Stimulated activated CD8-positive, alpha-beta memory T cell treated with anti-CD3 and anti-CD28 coated beads, Interleukin-2, amount 100 ng/mL, for 48 hours (primary cell): ENCODE data around the gene LMCD1.

ENCODE experiments used
- DNase-seq, 2 donors: peaks; one replicate each; pipeline ENCODE4 v3.0.0-alpha.2; 2020; ENCODE audit warnings: low read depth in 2 of 2

The LMCD1 gene

GRCh38 chr3:8584661-8585060 lies 83.0 kb downstream of the LMCD1 start:
- no peak for DNase-seq

DNA sequence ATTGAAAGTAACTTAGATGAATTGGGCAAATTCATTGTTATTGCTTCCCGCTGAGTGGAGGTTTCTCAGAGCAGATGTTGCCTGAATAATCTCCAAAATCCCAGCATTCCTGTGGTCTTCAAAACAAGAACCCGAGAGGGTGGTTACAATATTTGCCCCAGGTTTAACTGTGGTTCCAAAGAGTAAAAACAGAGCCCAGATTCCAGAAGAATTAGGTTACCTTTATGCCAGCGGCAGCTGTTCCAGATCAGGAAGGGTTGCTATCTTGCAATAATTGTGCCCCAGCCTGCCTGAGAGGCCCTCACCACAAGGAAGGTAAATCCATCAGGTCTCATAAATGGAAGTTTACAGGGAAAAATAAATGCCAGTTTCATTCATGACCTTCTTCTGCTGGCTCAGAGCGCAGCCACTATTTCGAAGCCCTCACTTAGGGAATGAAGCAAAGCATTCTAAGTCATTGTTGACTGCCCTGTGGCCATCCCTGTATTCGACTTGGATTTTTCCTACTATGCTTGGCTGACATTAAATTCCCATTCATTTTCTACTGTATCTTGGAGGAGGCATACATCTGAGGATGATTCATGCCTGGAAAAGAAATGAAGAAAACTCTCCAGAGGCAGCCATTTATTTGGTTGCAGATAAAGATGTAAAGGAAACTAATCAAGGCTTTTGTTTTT lies 88.4 kb downstream of the LMCD1 start:
- no peak for DNase-seq

DNA sequence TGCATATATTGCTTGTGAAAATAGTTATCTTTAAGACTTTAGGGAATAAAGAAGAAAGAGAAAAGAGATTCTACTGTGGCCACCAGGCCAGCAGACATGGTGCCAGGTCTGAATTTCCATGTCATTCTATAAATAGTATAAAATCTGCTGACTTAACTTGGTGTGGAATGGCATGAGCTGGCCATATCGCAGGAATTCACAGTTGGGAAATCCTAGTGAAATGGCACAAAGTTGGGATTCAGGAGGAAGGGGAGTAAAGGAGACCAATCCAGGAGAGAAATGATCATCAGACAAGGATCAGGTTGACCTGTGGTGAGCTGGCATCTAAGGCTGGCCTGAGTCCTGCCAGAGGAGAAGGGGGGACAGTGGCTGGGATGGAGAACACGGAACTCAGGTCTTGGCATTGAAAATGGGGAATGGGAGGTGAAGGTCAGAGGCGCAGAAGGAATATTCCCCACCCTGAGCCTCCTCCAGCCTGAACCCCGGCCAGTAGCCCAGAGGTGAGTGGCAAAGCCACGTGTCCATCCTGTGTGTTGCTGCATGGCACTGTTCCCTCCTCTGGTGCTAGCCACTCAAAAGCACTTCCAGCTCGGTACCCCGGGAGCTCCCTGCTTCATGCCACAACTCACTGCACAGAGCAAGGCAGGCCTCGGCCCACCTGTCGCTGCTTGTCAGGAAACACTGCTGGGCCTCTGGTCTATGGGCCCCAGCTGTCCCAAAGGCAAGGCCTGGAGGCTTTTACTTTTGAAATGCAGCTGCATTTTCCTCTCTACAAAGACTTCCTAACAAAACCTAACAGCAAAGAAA lies 91.6 kb downstream of the LMCD1 start:
- no peak for DNase-seq

- DNase-seq, result no peak
These were observed 93.6 kb downstream of the LMCD1 start for GRCh38 chr3:8595252-8595651.

DNA sequence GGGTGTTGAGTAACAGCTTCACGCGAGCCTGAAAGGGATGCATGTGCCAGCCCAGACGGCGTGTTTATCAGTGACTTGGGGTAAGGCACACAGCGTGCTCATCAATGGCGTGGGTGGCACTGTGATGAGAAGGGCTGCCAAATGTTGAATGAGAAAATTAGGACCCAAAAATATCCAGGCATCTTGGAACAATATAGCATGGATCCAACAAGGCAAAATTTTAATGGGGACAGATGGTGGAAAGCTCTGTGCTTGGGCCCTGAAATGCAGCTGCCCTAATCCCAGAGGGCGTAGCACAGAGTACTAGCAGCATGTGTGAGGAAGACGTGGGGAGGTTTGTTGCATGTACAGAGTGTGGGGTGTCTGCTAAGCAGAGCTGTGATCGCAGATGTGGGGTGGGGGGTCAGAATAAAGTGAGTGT lies 94.1 kb downstream of the LMCD1 start:
- DNase-seq, result no peak

DNA sequence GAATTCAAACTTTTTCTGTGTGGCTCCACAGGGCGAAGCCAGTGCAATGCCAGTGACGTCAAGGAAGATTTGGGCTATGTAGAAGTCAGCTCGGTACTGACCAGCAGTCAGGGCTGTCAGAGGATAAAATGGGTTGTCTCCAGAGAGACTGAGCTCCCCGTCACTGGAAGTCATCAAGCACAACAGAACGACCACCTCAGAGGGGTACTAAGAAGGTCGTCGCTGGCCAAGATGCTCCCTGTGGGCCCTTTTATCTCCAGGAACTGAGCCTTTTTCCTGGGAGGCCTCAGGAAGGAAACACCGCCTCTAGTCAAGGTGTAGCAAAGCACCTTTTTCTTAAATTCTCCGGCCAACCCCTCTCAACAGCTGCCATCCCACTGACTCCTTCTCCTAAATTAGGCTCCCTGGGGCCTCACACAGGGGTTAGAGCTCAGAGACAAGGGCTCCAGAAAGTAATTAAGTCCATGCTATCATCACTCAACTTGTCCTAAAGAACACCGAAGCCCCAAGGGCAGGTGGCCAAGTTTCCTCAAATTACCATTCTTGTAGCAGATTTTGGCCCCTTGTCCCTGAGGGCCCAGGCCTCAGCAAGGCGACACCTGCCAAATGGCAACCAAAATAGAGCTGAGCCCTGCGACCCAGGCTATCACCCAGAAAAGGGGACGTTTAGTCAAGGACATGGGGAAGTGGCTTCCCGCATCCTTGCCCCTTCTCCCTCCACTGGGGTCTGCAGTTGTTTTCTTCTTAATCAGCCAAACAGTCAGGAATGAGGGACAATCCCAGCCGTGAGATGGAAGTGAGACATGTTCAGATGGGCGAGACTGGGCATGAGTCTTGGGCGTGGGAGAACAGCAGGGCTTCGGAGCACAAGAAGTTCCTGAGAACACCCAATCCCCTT lies 94.9 kb downstream of the LMCD1 start:
- no peak for DNase-seq

DNA sequence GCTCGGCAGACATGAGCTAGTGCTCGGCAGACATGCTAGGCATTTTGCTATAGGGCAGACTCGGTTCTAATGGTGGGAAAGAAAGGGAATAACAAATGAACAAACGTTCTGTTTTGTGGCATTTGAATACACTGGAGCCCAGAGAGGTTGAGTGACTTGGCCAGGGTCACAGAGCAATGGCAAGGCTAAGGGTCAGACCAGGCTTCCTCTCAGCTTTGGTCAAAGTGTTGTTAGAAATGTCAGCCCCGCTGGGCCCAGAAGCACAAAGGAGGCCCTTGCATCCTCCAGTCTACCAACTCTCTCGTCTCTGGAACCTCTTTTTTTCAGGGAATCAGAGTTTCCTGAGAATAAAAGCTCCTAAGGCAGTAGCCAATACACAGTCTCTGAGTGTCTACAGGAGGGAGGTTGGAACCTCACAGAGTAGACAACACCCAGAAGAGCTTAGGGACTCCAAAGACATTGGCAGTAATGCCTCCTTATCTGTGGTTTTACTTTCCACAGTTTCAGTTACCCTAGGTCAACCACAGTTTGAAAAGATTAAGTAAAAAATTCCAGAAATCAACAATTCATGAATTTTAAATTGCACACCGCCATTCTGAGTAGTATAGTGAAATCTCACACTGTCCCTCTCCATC lies 95.7 kb downstream of the LMCD1 start:
- no peak for DNase-seq

- no peak for DNase-seq
These were observed 97.5 kb downstream of the LMCD1 start for GRCh38 chr3:8599146-8599545.

DNA sequence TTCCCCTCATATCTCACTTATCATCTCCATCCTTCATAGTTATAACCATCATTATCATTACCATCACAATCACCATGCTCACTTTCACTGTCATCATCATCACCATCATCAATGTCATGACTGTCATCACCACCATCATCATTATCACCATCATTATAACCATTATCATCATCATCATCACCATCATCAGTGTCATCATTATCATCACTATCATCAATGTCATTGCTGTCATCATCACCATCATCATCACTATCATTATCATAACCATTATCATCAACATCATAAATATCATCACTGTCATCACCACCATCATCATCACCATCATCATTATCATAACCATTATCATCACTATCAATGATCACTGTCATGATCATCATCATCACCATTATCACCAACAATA lies 98.8 kb downstream of the LMCD1 start:
- no peak for DNase-seq

DNA sequence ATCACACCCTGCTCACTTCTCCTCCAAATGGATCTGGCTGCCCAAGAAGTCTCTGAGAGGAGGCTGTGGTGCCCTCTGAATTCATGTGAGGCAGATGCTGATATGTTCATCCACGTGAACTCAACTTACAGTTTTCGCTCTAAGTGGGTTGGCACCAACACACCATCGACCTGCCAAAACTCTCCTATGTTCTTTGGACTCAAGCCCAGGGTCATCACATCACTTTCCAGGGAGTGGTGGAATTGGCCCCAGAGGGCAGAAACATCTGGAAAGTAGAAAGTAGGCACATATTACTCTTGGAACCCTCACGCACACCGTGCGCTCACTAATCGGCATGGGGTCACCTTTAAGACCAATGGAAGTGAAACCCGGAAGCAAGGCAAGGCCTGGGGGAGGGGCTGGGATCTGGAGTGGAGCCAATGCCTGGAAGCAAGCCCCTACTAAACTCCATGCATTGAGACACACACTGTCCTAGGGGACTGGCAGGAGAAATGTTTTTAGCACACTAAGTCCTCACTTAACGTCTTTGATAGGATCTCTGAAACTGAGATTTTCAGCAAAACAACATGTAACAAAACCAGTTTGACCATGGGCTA lies 101.6 kb downstream of the LMCD1 start:
- DNase-seq, result no peak

GRCh38 chr3:8604006-8604405 lies 102.4 kb downstream of the LMCD1 start:
- DNase-seq, result no peak

DNA sequence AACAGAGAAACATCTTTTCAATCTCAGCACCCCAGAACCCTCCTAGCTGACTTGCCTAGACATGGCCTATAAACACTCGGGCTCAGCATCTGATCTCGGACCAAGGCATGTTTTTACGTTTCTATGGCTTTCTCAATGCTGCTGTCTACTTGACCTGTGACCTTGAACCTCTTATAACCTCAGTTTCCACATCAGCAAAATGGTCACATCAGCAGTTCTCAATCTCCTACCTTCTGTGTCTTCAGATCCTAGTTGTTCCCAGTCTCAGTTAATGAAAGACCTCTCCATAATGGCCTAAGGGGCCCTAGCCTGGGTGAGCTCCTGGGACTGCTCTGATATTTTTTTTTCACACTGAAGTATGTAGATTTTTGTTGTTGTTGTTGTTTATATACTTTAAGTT lies 103.4 kb downstream of the LMCD1 start:
- DNase-seq, result no peak

GRCh38 chr3:8606701-8607231 lies 105.1 kb downstream of the LMCD1 start:
- no peak for DNase-seq

DNA sequence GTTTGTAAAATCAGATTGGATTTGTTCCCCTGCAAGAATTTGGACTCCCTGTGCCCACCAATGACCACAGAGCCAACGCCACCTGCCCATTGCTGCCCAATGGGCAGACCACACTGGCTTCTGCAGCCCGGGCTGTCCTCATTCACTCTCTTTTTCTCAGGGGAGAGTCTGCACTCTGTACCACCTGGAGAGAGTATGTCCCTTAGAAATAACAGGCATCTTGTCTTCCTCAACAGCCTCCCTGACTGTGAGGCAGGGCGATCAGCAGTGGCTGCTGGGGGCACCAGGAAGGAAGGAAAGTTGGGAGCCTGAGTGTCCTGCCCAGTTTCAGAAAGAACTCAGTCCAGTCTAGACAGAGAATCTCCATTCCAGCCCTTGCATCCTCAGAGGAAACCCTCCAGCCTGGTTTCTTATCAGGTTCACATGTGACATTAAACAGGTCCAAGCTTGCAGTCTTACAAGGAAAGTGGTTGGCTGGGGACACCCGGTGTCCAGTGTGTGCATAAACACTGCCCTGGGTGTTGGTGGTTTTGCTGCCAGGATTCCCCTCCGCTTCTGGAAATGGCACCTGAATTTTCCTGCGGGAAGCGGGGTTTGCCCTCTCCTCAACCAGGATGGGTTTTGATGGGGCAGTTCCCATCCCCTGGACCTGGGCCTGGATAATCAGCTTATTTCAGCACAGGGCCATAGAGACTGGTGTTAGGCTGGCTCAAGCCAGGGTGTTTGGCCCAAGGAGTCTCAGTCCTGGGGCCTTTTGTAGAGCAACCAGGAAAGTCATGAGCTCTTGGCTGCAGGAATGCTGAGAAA lies 105.8 kb downstream of the LMCD1 start:
- DNase-seq, result no peak

DNA sequence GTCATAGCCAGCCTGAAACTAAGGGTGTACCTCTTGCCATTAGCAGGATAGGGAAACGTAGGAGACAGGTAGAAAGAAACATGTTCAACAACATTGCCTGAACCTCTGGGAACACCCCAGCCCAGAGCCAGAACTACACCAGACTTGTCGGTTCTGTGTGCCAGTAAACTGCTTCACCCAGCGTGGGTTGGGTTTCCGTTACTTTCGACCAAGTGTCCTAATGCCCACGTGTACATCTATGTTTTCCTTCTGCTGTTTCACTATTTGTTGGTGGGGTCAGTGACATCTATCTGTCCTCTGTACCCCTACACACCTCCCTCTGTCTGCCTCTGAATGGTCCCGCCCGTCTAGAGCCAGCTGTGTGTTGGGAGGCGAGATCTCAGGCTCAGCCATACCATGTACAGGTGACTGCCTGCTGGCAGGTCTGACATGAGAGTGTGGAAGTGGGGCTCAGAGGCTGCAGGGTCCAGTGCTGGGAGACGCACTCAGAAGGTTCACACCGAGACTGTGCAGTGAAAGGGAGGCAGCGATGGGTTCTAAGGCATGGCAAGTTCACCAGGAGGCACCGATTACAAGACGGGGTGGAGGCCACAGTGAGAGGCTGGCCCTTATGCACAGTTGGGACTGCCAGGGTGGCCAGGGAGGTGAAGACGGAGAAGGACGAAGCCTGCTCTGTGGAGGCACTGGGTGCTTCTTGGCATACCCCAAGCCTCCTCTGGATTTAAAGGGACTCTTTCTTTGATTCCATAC lies 106.6 kb downstream of the LMCD1 start:
- no peak for DNase-seq

- no peak for DNase-seq
These were observed 107.3 kb downstream of the LMCD1 start for GRCh38 chr3:8608791-8609467.

DNA sequence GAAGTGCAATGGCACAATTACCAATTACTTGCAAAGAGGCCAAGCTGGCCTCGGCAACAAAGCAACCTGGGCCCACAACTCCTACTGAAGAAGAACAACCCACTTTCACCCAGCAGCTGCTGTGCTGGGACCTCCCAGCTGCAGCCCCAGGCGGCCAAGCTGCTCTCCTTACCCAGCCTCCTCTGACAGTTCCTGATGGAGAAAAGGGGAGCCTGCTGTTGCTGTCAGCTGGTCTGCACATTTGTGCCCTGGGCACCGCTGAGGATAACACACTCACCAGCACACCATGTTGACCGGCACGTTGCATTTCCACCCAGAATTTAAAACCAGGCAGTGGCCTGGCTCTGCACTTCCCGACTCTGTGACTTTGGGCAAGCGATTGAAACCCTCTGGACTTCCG lies 109.3 kb downstream of the LMCD1 start:
- DNase-seq, result no peak

DNA sequence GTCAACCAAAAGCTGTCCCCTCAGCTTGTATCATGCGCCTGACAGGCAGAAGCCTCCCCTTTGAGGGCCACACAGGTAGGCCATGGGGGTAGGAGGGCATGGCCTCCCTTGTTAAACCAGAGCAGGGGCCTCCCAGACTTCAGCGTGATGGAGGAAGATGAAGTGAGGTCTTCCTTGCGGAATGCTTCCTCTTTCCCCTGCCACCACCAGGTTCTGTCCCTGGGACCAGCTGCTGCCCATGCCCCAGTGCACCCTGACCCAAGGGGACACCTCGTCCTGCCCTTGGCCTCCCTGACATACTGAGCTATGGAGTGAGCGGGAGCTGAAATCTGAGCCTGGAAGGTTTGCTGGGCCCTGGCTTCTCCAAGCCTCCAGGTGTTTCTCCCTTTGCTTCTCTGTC lies 116.3 kb downstream of the LMCD1 start:
- DNase-seq, result no peak

GRCh38 chr3:8618950-8619349 lies 117.3 kb downstream of the LMCD1 start:
- DNase-seq, result no peak
